MCF 10A (cell line): ENCODE measurements around the gene SUSD1. TPM values are rescaled to one million over a fixed set of nuclear protein-coding genes. Genes with fewer than 3 reads are reported as not detected.

Experiments used
- total RNA-seq: library from RNA; stranded (reverse); gene quantifications from 2 replicates; pipeline ENCODE4 v1.2.3, GENCODE V29; 2022

Gene SUSD1
- total RNA-seq, 1 experiment from 2014 or later = 2.0 TPM

Other genes with a start within 250 kb of the SUSD1 start
- 79.2 and 83.4 TPM in 2 replicates for gene PTBP3, start 158.3 kb upstream of the SUSD1 start, total RNA-seq
- 20.6 and 26.7 TPM in 2 replicates for gene HSDL2, start 204.8 kb upstream of the SUSD1 start, total RNA-seq